K562 (cell line): ENCODE measurements around the gene ADAM10.

Experiments
- CTCF ChIP-seq, 3 experiments: IDR thresholded peaks in 2 of 3; conservative IDR thresholded peaks in 1 of 3; 2 replicates each; pipeline ENCODE4 v1.5.1; 2011 to 2012; ENCODE audit warnings: low read length in 3 of 3, mild to moderate bottlenecking in 3 of 3, control low read depth in 2 of 3, improper control_type of control experiment in 1 of 3, inconsistent platforms in 1 of 3, low read depth in 1 of 3, mixed read lengths in 1 of 3, moderate library complexity in 1 of 3; ENCODE audit not compliant: insufficient read depth in 2 of 3
- ZNF444 ChIP-seq: fragments of 250-450 bp; sonication (Bioruptor Pico); IDR thresholded peaks from 2 replicates; pipeline ENCODE4 v1.4.0; 2020; ENCODE audit warnings: mild to moderate bottlenecking, moderate library complexity
- TF ChIP-seq, protein P1 (sequence below): sonication (generic); formaldehyde crosslinking; IDR thresholded peaks from 2 replicates; pipeline ENCODE4 v1.8.1; 2023; ENCODE audit warnings: mild to moderate bottlenecking, missing genetic modification reagents
- TF ChIP-seq, protein P2 (sequence below): sonication (generic); formaldehyde crosslinking; IDR thresholded peaks from 2 replicates; pipeline ENCODE4 v1.8.1; 2023; ENCODE audit warnings: mild to moderate bottlenecking, missing genetic modification reagents

- TF ChIP-seq CTCF (IDR thresholded peaks at IDR 0.05 in 2 of 3, conservative IDR thresholded peaks at IDR 0.05 in 1 of 3; ENCODE audit: insufficient read depth in 2 of 3, low read depth in 1 of 3, low read length in 3 of 3) (no peak), ZNF444 (CRISPR knock-in tag) (no peak)
- TF ChIP-seq, protein P1, sequence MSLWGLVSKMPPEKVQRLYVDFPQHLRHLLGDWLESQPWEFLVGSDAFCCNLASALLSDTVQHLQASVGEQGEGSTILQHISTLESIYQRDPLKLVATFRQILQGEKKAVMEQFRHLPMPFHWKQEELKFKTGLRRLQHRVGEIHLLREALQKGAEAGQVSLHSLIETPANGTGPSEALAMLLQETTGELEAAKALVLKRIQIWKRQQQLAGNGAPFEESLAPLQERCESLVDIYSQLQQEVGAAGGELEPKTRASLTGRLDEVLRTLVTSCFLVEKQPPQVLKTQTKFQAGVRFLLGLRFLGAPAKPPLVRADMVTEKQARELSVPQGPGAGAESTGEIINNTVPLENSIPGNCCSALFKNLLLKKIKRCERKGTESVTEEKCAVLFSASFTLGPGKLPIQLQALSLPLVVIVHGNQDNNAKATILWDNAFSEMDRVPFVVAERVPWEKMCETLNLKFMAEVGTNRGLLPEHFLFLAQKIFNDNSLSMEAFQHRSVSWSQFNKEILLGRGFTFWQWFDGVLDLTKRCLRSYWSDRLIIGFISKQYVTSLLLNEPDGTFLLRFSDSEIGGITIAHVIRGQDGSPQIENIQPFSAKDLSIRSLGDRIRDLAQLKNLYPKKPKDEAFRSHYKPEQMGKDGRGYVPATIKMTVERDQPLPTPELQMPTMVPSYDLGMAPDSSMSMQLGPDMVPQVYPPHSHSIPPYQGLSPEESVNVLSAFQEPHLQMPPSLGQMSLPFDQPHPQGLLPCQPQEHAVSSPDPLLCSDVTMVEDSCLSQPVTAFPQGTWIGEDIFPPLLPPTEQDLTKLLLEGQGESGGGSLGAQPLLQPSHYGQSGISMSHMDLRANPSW (CRISPR knock-in tag): no peak
- TF ChIP-seq, protein P2, sequence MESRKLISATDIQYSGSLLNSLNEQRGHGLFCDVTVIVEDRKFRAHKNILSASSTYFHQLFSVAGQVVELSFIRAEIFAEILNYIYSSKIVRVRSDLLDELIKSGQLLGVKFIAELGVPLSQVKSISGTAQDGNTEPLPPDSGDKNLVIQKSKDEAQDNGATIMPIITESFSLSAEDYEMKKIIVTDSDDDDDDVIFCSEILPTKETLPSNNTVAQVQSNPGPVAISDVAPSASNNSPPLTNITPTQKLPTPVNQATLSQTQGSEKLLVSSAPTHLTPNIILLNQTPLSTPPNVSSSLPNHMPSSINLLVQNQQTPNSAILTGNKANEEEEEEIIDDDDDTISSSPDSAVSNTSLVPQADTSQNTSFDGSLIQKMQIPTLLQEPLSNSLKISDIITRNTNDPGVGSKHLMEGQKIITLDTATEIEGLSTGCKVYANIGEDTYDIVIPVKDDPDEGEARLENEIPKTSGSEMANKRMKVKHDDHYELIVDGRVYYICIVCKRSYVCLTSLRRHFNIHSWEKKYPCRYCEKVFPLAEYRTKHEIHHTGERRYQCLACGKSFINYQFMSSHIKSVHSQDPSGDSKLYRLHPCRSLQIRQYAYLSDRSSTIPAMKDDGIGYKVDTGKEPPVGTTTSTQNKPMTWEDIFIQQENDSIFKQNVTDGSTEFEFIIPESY: no peak
Observed at GRCh38 chr15:58738046-58738707, 11.3 kb downstream of the ADAM10 start.
